AG09319 (cell line): ENCODE measurements around the gene DCTPP1.
"Not testable (repeated sequence)": the region's sequence is repeated elsewhere in the genome, so short reads cannot be mapped to it uniquely, and the experiment has no call there.

ENCODE experiments used
- DNase-seq: peaks from one replicate; pipeline ENCODE4 v3.0.0-alpha.2; 2010; ENCODE audit warnings: low read depth; ENCODE audit errors: extremely low read depth
- CTCF ChIP-seq: IDR thresholded peaks from 2 replicates; pipeline ENCODE4 v1.5.1; 2011; ENCODE audit warnings: low read depth, mild to moderate bottlenecking, inconsistent platforms, low read length, moderate library complexity

Gene DCTPP1

GRCh38 chr16:30429678-30430427 is at the start of gene DCTPP1:
Gene DCTPP1, minus strand, starts transcription at chr16:30430030. Its CDS starts 50 bp downstream, at chr16:30429980.
- TF ChIP-seq CTCF, result peak; percentile 44
- DNase-seq, result peak; percentile 87

- TF ChIP-seq CTCF, result no peak
- DNase-seq, result no peak
Observed at GRCh38 chr16:30478766-30479478, 49.1 kb upstream of the DCTPP1 start.

- DNase-seq, result not testable (repeated sequence)
Observed at GRCh38 chr16:30477773-30478172, 47.9 kb upstream of the DCTPP1 start.

GRCh38 chr16:30476991-30477390 is 47.2 kb upstream of the DCTPP1 start:
- no peak for TF ChIP-seq CTCF
- no peak for DNase-seq

- no peak for DNase-seq
- no peak for TF ChIP-seq CTCF
Observed at GRCh38 chr16:30474684-30475083, 44.9 kb upstream of the DCTPP1 start.

GRCh38 chr16:30474074-30474452 is 44.2 kb upstream of the DCTPP1 start:
- DNase-seq, result no peak
- no peak for TF ChIP-seq CTCF

- DNase-seq, result no peak
Observed at GRCh38 chr16:30473231-30474073, 43.6 kb upstream of the DCTPP1 start.

More at GRCh38 chr16:30473231-30474073, 43.6 kb upstream of the DCTPP1 start:
- TF ChIP-seq CTCF, result no peak
